PC-3 (cell line): ENCODE measurements around the gene PABPC3. TPM values are rescaled to one million over a fixed set of nuclear protein-coding genes. Genes with fewer than 3 reads are reported as not detected.

Experiments
- ATAC-seq: fragments of 200-7000 bp; cut with Tn5 transposase; 2 replicates; pipeline ENCODE4 v1.9.1; 2020; ENCODE audit warnings: mild to moderate bottlenecking, moderate library complexity
- BruUV-seq: library from RNA; stranded (reverse); fragments of 400-500 nt; replicated peaks from 2 replicates; lab custom pipeline; 2021; lab: Mats Ljungman, UMichigan
- CTCF ChIA-PET: fragments of 300-600 bp; sonication (Branson Sonifier 250); formaldehyde crosslinking; loops from one replicate; lab custom pipeline; 2022; ENCODE audit warnings: antibody characterized with exemption; lab: Charles Lee
- POLR2A ChIA-PET: fragments of 300-600 bp; sonication (Branson Sonifier 250); formaldehyde crosslinking; loops from one replicate; lab custom pipeline; 2022; ENCODE audit warnings: antibody characterized with exemption; ENCODE audit not compliant: unreplicated experiment; lab: Charles Lee
- DNase-seq: peaks from one replicate; pipeline ENCODE4 v3.0.0-alpha.2; 2015
- H2AFZ ChIP-seq: fragments of 300-600 bp; sonication (generic); 2 replicates; pipeline ENCODE4 v1.6.0; 2016; ENCODE audit warnings: antibody characterized with exemption, low read length
- H3F3A ChIP-seq: fragments of 300-600 bp; sonication (generic); one replicate; pipeline ENCODE4 v1.6.0; 2017; ENCODE audit warnings: antibody characterized with exemption, low read length, control low read depth, mild to moderate bottlenecking; ENCODE audit not compliant: unreplicated experiment
- H3K27ac ChIP-seq: fragments of 300-600 bp; sonication (generic); 2 replicates; pipeline ENCODE4 v1.5.1; 2016; ENCODE audit warnings: mild to moderate bottlenecking, low read length
- H3K27me3 ChIP-seq: fragments of 300-600 bp; sonication (generic); 2 replicates; pipeline ENCODE4 v1.6.1; 2016; ENCODE audit warnings: low read length, mixed read lengths
- H3K36me3 ChIP-seq: fragments of 300-600 bp; sonication (generic); 2 replicates; pipeline ENCODE4 v1.6.1; 2016; ENCODE audit warnings: low read depth, mixed run types, low read length, mixed read lengths
- H3K4me1 ChIP-seq: fragments of 300-600 bp; sonication (generic); 2 replicates; pipeline ENCODE4 v1.5.1; 2016; ENCODE audit warnings: low read length; ENCODE audit not compliant: insufficient read depth
- H3K4me2 ChIP-seq: fragments of 300-600 bp; sonication (generic); 2 replicates; pipeline ENCODE4 v1.6.0; 2016; ENCODE audit warnings: low read length
- H3K4me3 ChIP-seq: fragments of 300-600 bp; sonication (generic); 2 replicates; pipeline ENCODE4 v1.5.1; 2016; ENCODE audit warnings: mild to moderate bottlenecking, low read length, mixed read lengths
- H3K79me2 ChIP-seq: fragments of 300-600 bp; sonication (generic); 2 replicates; pipeline ENCODE4 v1.6.1; 2017; ENCODE audit warnings: low read length, mixed read lengths
- H3K9ac ChIP-seq: fragments of 300-600 bp; sonication (generic); 2 replicates; pipeline ENCODE4 v1.6.0; 2016; ENCODE audit warnings: mild to moderate bottlenecking, low read length
- H3K9me2 ChIP-seq: fragments of 300-600 bp; sonication (generic); replicated peaks from 2 replicates; pipeline ENCODE4 v1.6.1; 2016; ENCODE audit warnings: mixed run types, low read length, mixed read lengths
- H3K9me3 ChIP-seq: fragments of 300-600 bp; sonication (generic); 2 replicates; pipeline ENCODE4 v1.6.1; 2016; ENCODE audit warnings: low read length, mixed read lengths
- H4K20me1 ChIP-seq: fragments of 300-600 bp; sonication (generic); 2 replicates; pipeline ENCODE4 v1.6.1; 2016; ENCODE audit warnings: low read length, mixed read lengths
- CTCF ChIP-seq: fragments of 300-600 bp; sonication (generic); conservative IDR thresholded peaks from 2 replicates; pipeline ENCODE4 v1.5.1; 2017; ENCODE audit warnings: antibody characterized with exemption, low read depth, mild to moderate bottlenecking, low read length
- EZH2 ChIP-seq: fragments of 300-600 bp; sonication (generic); IDR thresholded peaks from one replicate; pipeline ENCODE4 v1.6.1; 2017; ENCODE audit warnings: antibody characterized with exemption, mild to moderate bottlenecking, low read length; ENCODE audit not compliant: unreplicated experiment
- EZH2phosphoT487 ChIP-seq: fragments of 300-600 bp; sonication (generic); IDR thresholded peaks from 2 replicates; pipeline ENCODE4 v1.6.1; 2018; ENCODE audit warnings: mild to moderate bottlenecking, antibody characterized with exemption, low read length, borderline replicate concordance
- intact Hi-C: fragments of 100-400 bp; cut with micrococcal nuclease; formaldehyde crosslinking; loops from 2 replicates; pipeline ENCODE4 v1.9.0; 2023
- total RNA-seq: library from RNA; depleted of rRNA; stranded (reverse); fragments of >200 nt; gene quantifications from 2 replicates; pipeline ENCODE4 v1.2.3, GENCODE V29; 2014

Gene PABPC3
- total RNA-seq, 1 experiment from 2014 or later, result 0.26 TPM

GRCh38 chr13:25111585-25111956 is 15.6 kb downstream of the PABPC3 start:
- DNase-seq (peak; percentile 15), ATAC-seq (no peak)
- H3F3A ChIP-seq, result no peaks in the 10 kb centered on the region
- peaks cover 30% of the 10 kb centered on the region for H3K27me3 ChIP-seq
- no peaks in the 10 kb centered on the region for H3K36me3 ChIP-seq
- TF ChIP-seq EZH2phosphoT487 (no peak), EZH2 (no peak), CTCF (no peak)
- H3K4me1 ChIP-seq, result no peaks in the 10 kb centered on the region
- H3K4me3 ChIP-seq, result no peak overlapping the region
- no peaks in the 10 kb centered on the region for H4K20me1 ChIP-seq
- no peaks in the 10 kb centered on the region for H3K9me3 ChIP-seq
- no peak overlapping the region for H2AFZ ChIP-seq
- H3K9ac ChIP-seq, result no peak overlapping the region
- no peaks in the 10 kb centered on the region for H3K9me2 ChIP-seq
- intact Hi-C loops, result no loop called here
- no peak overlapping the region for H3K4me2 ChIP-seq
- no TSS peak for BruUV-seq
- no peaks in the 10 kb centered on the region for H3K79me2 ChIP-seq
- CTCF ChIA-PET, result no interaction called here
- no peak overlapping the region for H3K27ac ChIP-seq
- POLR2A ChIA-PET, result no interaction called here

- Histone ChIP-seq H3K9ac (no peak overlapping the region), H3F3A (no peaks in the 10 kb centered on the region), H3K9me3 (no peaks in the 10 kb centered on the region), H4K20me1 (no peaks in the 10 kb centered on the region), H3K27ac (no peak overlapping the region), H3K79me2 (no peaks in the 10 kb centered on the region), H3K4me1 (no peaks in the 10 kb centered on the region), H3K9me2 (no peaks in the 10 kb centered on the region), H3K4me2 (no peak overlapping the region), H3K36me3 (no peaks in the 10 kb centered on the region), H3K27me3 (peaks cover 29% of the 10 kb centered on the region; the same call in 1 of the 2 replicates), H3K4me3 (no peak overlapping the region), H2AFZ (no peak overlapping the region)
- POLR2A ChIA-PET, result no interaction called here
- CTCF ChIA-PET, result no interaction called here
- no peak for TF ChIP-seq EZH2phosphoT487
- no peak for TF ChIP-seq EZH2
- no peak for TF ChIP-seq CTCF
- no peak for ATAC-seq
- DNase-seq, result no peak
- intact Hi-C loops, result no loop called here
- BruUV-seq, result no TSS peak
These were observed 16.8 kb downstream of the PABPC3 start for GRCh38 chr13:25112695-25113255.

GRCh38 chr13:25114220-25114619 is 18.3 kb downstream of the PABPC3 start:
- H3K4me3 ChIP-seq, result no peak overlapping the region
- H3K27me3 ChIP-seq, result peaks cover 32% of the 10 kb centered on the region
- CTCF ChIA-PET, result interaction anchor here (0.9 to 1.0 kb wide), 2 partner anchors 119 to 135 kb away, joined by 3 to 4 read pairs; no protein-coding TSS in a partner anchor
- H2AFZ ChIP-seq, result no peak overlapping the region
- POLR2A ChIA-PET, result no interaction called here
- H3K27ac ChIP-seq, result no peak overlapping the region
- no peak overlapping the region for H3K4me2 ChIP-seq
- H3F3A ChIP-seq, result no peaks in the 10 kb centered on the region
- peak; percentile 97 for ATAC-seq
- BruUV-seq, result no TSS peak
- no peaks in the 10 kb centered on the region for H3K36me3 ChIP-seq
- H3K79me2 ChIP-seq, result no peaks in the 10 kb centered on the region
- no peaks in the 10 kb centered on the region for H3K9me3 ChIP-seq
- peak; percentile 81 for DNase-seq
- H3K4me1 ChIP-seq, result no peaks in the 10 kb centered on the region
- peak; percentile 84 for TF ChIP-seq CTCF
- TF ChIP-seq EZH2, result no peak
- H3K9me2 ChIP-seq, result no peaks in the 10 kb centered on the region
- intact Hi-C loops, result loop anchor here (1.0 kb wide), 2 partner anchors 29 to 109 kb away; no protein-coding TSS in a partner anchor
- no peak overlapping the region for H3K9ac ChIP-seq
- H4K20me1 ChIP-seq, result no peaks in the 10 kb centered on the region
